Endometrial microvascular endothelial cells (primary cell): ENCODE measurements around the gene TSPAN14. TPM values are rescaled to one million over a fixed set of nuclear protein-coding genes. Genes with fewer than 3 reads are reported as not detected.

Experiments used
- in situ Hi-C: cut with HindIII; loops from 2 replicates; pipeline ENCODE4 v1.10.0; 2017; ENCODE audit warnings: low sequenced_read_pairs, low pct_unique_long_range_greater_than_20kb; ENCODE audit errors: inconsistent ontology term
- total RNA-seq: library from RNA; depleted of rRNA; stranded (reverse); fragments of >200 nt; gene quantifications from one replicate; pipeline ENCODE4 v1.2.3, GENCODE V29; 2015; ENCODE audit errors: inconsistent ontology term

Gene TSPAN14
- total RNA-seq, 1 donor from 2014 or later, result 275 TPM

- in situ Hi-C loops, result no loop called here
These were observed 4.6 kb upstream of the TSPAN14 start for GRCh38 chr10:80449520-80449919.

- in situ Hi-C loops, result no loop called here
These were observed 3.0 kb upstream of the TSPAN14 start for GRCh38 chr10:80451132-80451531.

GRCh38 chr10:80452069-80452468 is 2.0 kb upstream of the TSPAN14 start:
- in situ Hi-C loops, result no loop called here

GRCh38 chr10:80452640-80453039 is 1.5 kb upstream of the TSPAN14 start:
- in situ Hi-C loops, result no loop called here

GRCh38 chr10:80453056-80453841 is 861 bp upstream of the TSPAN14 start:
- in situ Hi-C loops, result no loop called here

- in situ Hi-C loops, result no loop called here
These were observed 677 bp downstream of the TSPAN14 start for GRCh38 chr10:80454513-80455460.

GRCh38 chr10:80455461-80456349 is 1.6 kb downstream of the TSPAN14 start:
- in situ Hi-C loops, result no loop called here

GRCh38 chr10:80457554-80458262 is 3.6 kb downstream of the TSPAN14 start:
- in situ Hi-C loops, result no loop called here

GRCh38 chr10:80458263-80458625 is 4.1 kb downstream of the TSPAN14 start:
- in situ Hi-C loops, result no loop called here

GRCh38 chr10:80458638-80459037 is 4.5 kb downstream of the TSPAN14 start:
- in situ Hi-C loops, result no loop called here

GRCh38 chr10:80459047-80459865 is 5.1 kb downstream of the TSPAN14 start:
- in situ Hi-C loops, result no loop called here

GRCh38 chr10:80460399-80461207 is 6.5 kb downstream of the TSPAN14 start:
- in situ Hi-C loops, result no loop called here

GRCh38 chr10:80461208-80462183 is 7.4 kb downstream of the TSPAN14 start:
- in situ Hi-C loops, result no loop called here

GRCh38 chr10:80462299-80462980 is 8.3 kb downstream of the TSPAN14 start:
- in situ Hi-C loops, result no loop called here

GRCh38 chr10:80462981-80463741 is 9.1 kb downstream of the TSPAN14 start:
- in situ Hi-C loops, result no loop called here
